ENCODE data around the gene ITIH2. TPM values are rescaled to one million over a fixed set of nuclear protein-coding genes. Genes with fewer than 3 reads are reported as not detected.
"Not testable (repeated sequence)": the region's sequence is repeated elsewhere in the genome, so short reads cannot be mapped to it uniquely, and the experiment has no call there.

The ITIH2 gene
- total and polyA plus RNA-seq, 9 of the 15 experiments (the other 6 are each of a cell fraction or from before 2014, with no cell fraction given): 0.66 TPM; not detected in 8

DNA sequence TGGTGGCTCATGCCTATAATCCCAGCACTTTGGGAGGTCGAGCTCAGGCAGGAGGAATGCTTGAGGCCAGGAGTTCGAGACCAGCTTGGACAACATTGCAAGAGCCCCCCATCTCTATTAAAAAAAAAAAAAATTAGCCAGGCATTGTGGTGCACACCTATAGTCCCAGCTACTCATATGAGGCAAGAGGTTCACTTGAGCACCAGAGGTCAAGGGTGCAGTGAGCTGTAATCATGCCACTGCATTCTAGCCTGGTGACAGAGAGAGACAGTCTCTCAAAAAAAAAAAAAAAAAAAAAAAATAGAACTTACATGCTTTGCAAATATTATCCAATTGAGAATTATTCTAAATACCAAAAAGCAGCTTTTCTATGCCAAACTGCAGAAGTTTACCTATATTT, 73.7 kb downstream of the ITIH2 start (continued):
- TF ChIP-seq, protein P1, sequence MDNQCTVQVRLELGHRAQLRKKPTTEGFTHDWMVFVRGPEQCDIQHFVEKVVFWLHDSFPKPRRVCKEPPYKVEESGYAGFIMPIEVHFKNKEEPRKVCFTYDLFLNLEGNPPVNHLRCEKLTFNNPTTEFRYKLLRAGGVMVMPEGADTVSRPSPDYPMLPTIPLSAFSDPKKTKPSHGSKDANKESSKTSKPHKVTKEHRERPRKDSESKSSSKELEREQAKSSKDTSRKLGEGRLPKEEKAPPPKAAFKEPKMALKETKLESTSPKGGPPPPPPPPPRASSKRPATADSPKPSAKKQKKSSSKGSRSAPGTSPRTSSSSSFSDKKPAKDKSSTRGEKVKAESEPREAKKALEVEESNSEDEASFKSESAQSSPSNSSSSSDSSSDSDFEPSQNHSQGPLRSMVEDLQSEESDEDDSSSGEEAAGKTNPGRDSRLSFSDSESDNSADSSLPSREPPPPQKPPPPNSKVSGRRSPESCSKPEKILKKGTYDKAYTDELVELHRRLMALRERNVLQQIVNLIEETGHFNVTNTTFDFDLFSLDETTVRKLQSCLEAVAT (IDR thresholded peaks at IDR 0.05): no peak
- TF ChIP-seq GATAD2B (IDR thresholded peaks at IDR 0.05; ENCODE audit: borderline replicate concordance): no peak
- TF ChIP-seq, protein P2, sequence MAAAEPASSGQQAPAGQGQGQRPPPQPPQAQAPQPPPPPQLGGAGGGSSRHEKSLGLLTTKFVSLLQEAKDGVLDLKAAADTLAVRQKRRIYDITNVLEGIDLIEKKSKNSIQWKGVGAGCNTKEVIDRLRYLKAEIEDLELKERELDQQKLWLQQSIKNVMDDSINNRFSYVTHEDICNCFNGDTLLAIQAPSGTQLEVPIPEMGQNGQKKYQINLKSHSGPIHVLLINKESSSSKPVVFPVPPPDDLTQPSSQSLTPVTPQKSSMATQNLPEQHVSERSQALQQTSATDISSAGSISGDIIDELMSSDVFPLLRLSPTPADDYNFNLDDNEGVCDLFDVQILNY (CRISPR knock-in tag; IDR thresholded peaks at IDR 0.05): no peak
- TF ChIP-seq, protein P3, sequence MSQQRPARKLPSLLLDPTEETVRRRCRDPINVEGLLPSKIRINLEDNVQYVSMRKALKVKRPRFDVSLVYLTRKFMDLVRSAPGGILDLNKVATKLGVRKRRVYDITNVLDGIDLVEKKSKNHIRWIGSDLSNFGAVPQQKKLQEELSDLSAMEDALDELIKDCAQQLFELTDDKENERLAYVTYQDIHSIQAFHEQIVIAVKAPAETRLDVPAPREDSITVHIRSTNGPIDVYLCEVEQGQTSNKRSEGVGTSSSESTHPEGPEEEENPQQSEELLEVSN (IDR thresholded peaks at IDR 0.05; ENCODE audit: borderline replicate concordance in 1 of 2, extremely low read depth in 1 of 2, insufficient read depth in 1 of 2, insufficient read length in 1 of 2, low read depth in 1 of 2, low read length in 1 of 2, poor library complexity in 1 of 2, severe bottlenecking in 1 of 2): no peak
- TF ChIP-seq ZNF253 (CRISPR knock-in tag; conservative IDR thresholded peaks at IDR 0.05): no peak
- TF ChIP-seq SP2 (IDR thresholded peaks at IDR 0.05; ENCODE audit: extremely low read depth, low read depth, low read length, poor library complexity, severe bottlenecking): no peak
- TF ChIP-seq ZKSCAN1 (IDR thresholded peaks at IDR 0.05; ENCODE audit: low read depth, low read length): no peak
- TF ChIP-seq ZNF23 (CRISPR knock-in tag; IDR thresholded peaks at IDR 0.05): no peak
- no peak for TF ChIP-seq BHLHE40 (IDR thresholded peaks at IDR 0.05; ENCODE audit: low read length)
- no peak for TF ChIP-seq ELF4 (CRISPR knock-in tag; IDR thresholded peaks at IDR 0.05)
- TF ChIP-seq ZNF274 (IDR thresholded peaks at IDR 0.05; ENCODE audit: borderline replicate concordance, low read depth, low read length): no peak

DNA sequence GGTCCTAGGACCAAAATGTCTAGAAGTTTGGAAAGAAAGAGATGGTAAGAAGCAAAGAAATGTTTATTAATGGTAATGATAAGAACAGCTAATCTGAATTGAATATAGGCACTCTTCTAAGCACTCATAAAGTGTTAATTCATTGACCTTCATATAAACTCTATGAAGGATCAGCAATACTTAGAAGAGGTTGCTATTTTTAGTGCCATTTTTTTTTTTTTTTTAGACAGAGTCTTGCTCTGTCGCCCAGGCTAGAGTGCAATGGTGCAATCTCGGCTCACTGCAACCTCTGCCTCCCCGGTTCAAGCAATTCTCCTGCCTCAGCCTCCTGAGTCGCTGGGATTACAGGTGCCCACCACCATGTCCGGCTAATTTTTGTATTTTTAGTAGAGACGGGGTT, 79.1 kb downstream of the ITIH2 start:
- H3K9me3 ChIP-seq (replicated peaks; ENCODE audit: control insufficient read depth, insufficient read depth, low read depth, low read length); H3K9ac ChIP-seq (ENCODE audit: insufficient read depth in 1 of 2, low read depth in 2 of 2, low read length in 2 of 2); ATAC-seq; POLR2A ChIA-PET; H3K9me1 ChIP-seq (ENCODE audit: control insufficient read depth, insufficient read depth, low read length); H3K4me1 ChIP-seq (replicated peaks in 1 of 2; ENCODE audit: control insufficient read depth in 2 of 2, insufficient read depth in 2 of 2, low read length in 2 of 2); intact Hi-C loops (cut with micrococcal nuclease); H3K4me2 ChIP-seq (ENCODE audit: insufficient read depth, low read length); in situ Hi-C loops (cut with MboI); CTCF ChIA-PET (ENCODE audit: low intra/inter-chr PET ratio); H4K20me1 ChIP-seq (replicated peaks; ENCODE audit: control insufficient read depth, insufficient read depth, low read length); DNase-seq (ENCODE audit: extremely low read depth in 1 of 4, low spot score in 3 of 4); H3K27me3 ChIP-seq (ENCODE audit: control insufficient read depth in 2 of 2, insufficient read depth in 2 of 2, low read length in 2 of 2); H3K4me3 ChIP-seq; FAIRE-seq; BruUV-seq (replicated peaks); H2AFZ ChIP-seq (ENCODE audit: low read depth, low read length); H3K27ac ChIP-seq (ENCODE audit: extremely low read depth, low read depth, low read length): not testable (repeated sequence)
- Histone ChIP-seq H3K36me3 (ENCODE audit: control insufficient read depth, insufficient read depth, low read length) (peaks cover 42% of the 10 kb centered on the region), H3K79me2 (ENCODE audit: control insufficient read depth, insufficient read depth, low read length) (peaks cover 44% of the 10 kb centered on the region)
- WGBS (ENCODE audit: insufficient coverage, low coverage, missing lambda C conversion rate): 84% methylated on average over 6 of the region's 6 CpGs

Measured in K562 (cell line).